ENCODE data around the gene TMLHE.

DNA sequence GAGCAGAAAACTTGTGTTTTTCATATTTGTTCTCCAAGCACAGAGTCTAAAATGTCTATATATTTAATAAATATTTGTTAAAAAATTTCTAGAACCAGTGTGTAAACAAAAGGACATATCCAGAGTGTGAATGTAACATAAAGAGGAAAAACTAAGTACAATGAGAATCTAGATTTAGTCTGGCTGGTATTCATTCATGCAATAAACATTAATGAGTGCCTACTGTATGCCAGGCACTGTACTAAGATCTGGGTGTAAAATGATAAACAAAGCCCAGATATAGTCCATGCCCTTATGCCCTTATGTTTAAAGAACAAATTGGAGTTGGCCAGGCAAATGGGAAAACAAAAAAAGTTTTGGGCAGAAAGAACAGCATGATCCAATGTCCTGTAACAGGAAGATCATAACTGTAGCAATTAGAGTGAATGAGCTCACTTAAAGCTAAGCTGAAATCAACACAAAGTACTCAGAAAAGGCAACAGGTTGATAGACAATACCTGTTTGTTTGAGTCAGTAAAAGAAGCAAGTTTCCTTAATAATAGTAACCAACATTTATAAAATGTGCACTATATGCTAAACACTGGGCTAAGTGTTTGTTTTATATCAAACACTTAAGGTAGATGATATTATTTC is 1.3 kb upstream of the TMLHE start:
- TF ChIP-seq EP300 (IDR thresholded peaks at IDR 0.05): no peak
- no peak for TF ChIP-seq CTCF (IDR thresholded peaks at IDR 0.05)
